Measurements from ENCODE around the gene RPS19BP1.

The RPS19BP1 gene

GRCh38 chr22:39518996-39519680 lies 13.4 kb downstream of the RPS19BP1 start:
- no peaks in the 10 kb centered on the region for H3K9me3 ChIP-seq (ENCODE audit: control insufficient read depth, low read length)
- H2BK15ac ChIP-seq (ENCODE audit: low read depth, poor library complexity, severe bottlenecking), result no peak overlapping the region
- H2AK5ac ChIP-seq (ENCODE audit: low read length, severe bottlenecking), result peak overlapping the region; percentile 81
- H3K14ac ChIP-seq (ENCODE audit: low read length in 2 of 2), result peak overlapping the region in 1 of 2 experiments; percentile 23
- peak overlapping the region; percentile 10 for H2AFZ ChIP-seq (ENCODE audit: low read depth, low read length)
- peak overlapping the region; percentile 82 for H4K8ac ChIP-seq (ENCODE audit: low read length)
- peak overlapping the region; percentile 77 to 97 for H3K4me3 ChIP-seq (ENCODE audit: insufficient read depth in 1 of 2, low read depth in 1 of 2, low read length in 2 of 2)
- peak overlapping the region; percentile 72 for H3K4me2 ChIP-seq (ENCODE audit: low read length, poor library complexity, severe bottlenecking)
- peak overlapping the region; percentile 49 for H2BK5ac ChIP-seq (ENCODE audit: low read depth, low read length, poor library complexity, severe bottlenecking)
- peak overlapping the region; percentile 94 for H3K27ac ChIP-seq (ENCODE audit: low read length, poor library complexity, severe bottlenecking)
- H2BK12ac ChIP-seq (ENCODE audit: low read length in 2 of 2), result peak overlapping the region in 1 of 2 experiments; percentile 18
- no peaks in the 10 kb centered on the region for H3K27me3 ChIP-seq (ENCODE audit: control insufficient read depth in 1 of 2, insufficient read depth in 1 of 2, low read length in 2 of 2)
- no peak overlapping the region for H4K91ac ChIP-seq (ENCODE audit: low read length)
- H3K4me1 ChIP-seq (ENCODE audit: control insufficient read depth, insufficient read depth, low read depth, low read length), result peaks cover 14% of the 10 kb centered on the region
- H3K18ac ChIP-seq (ENCODE audit: low read depth in 1 of 2, low read length in 2 of 2), result peak overlapping the region; percentile 35 to 93
- H3K23ac ChIP-seq (ENCODE audit: low read length in 2 of 2), result peak overlapping the region in 1 of 2 experiments; percentile 18
- peaks cover 47 to 63% of the 10 kb centered on the region in 2 experiments for H3K36me3 ChIP-seq (ENCODE audit: control insufficient read depth in 1 of 2, insufficient read depth in 2 of 2, low read depth in 1 of 2, low read length in 2 of 2)
- DNase-seq, result no peak
- H3K4ac ChIP-seq (ENCODE audit: low read depth in 1 of 2, low read length in 2 of 2), result peak overlapping the region; percentile 66 to 71
- WGBS, result 10% methylated on average over 23 of the region's 24 CpGs
- H3K79me1 ChIP-seq (replicated peaks; ENCODE audit: low read length, poor library complexity, severe bottlenecking), result peaks cover 22% of the 10 kb centered on the region
- peak overlapping the region; percentile 100 for H3K9ac ChIP-seq (ENCODE audit: low read length)
- H2BK120ac ChIP-seq (ENCODE audit: low read depth, low read length), result no peak overlapping the region

- no peak overlapping the region for H3K27ac ChIP-seq (ENCODE audit: low read length, poor library complexity, severe bottlenecking)
- H3K79me1 ChIP-seq (replicated peaks; ENCODE audit: low read length, poor library complexity, severe bottlenecking), result peaks cover 29% of the 10 kb centered on the region
- H4K8ac ChIP-seq (ENCODE audit: low read length), result no peak overlapping the region
- H3K4me1 ChIP-seq (ENCODE audit: control insufficient read depth, insufficient read depth, low read depth, low read length), result peaks cover 9% of the 10 kb centered on the region
- 72% methylated on average over 3 of the region's 5 CpGs for WGBS
- H2AFZ ChIP-seq (ENCODE audit: low read depth, low read length), result no peak overlapping the region
- DNase-seq, result peak; percentile 19
- no peak overlapping the region for H3K14ac ChIP-seq (ENCODE audit: low read length in 2 of 2)
- peak overlapping the region; percentile 32 for H2AK5ac ChIP-seq (ENCODE audit: low read length, severe bottlenecking)
- H3K4me3 ChIP-seq (ENCODE audit: insufficient read depth in 1 of 2, low read depth in 1 of 2, low read length in 2 of 2), result peak overlapping the region in 1 of 2 experiments; percentile 97
- no peaks in the 10 kb centered on the region for H3K27me3 ChIP-seq (ENCODE audit: control insufficient read depth in 1 of 2, insufficient read depth in 1 of 2, low read length in 2 of 2)
- no peak overlapping the region for H2BK120ac ChIP-seq (ENCODE audit: low read depth, low read length)
- H3K18ac ChIP-seq (ENCODE audit: low read depth in 1 of 2, low read length in 2 of 2), result no peak overlapping the region
- no peak overlapping the region for H2BK5ac ChIP-seq (ENCODE audit: low read depth, low read length, poor library complexity, severe bottlenecking)
- no peak overlapping the region for H2BK15ac ChIP-seq (ENCODE audit: low read depth, poor library complexity, severe bottlenecking)
- H3K4ac ChIP-seq (ENCODE audit: low read depth in 1 of 2, low read length in 2 of 2), result no peak overlapping the region
- peaks cover 49 to 67% of the 10 kb centered on the region in 2 experiments for H3K36me3 ChIP-seq (ENCODE audit: control insufficient read depth in 1 of 2, insufficient read depth in 2 of 2, low read depth in 1 of 2, low read length in 2 of 2)
- H3K9ac ChIP-seq (ENCODE audit: low read length), result peak overlapping the region; percentile 100
- H3K23ac ChIP-seq (ENCODE audit: low read length in 2 of 2), result no peak overlapping the region
- H3K9me3 ChIP-seq (ENCODE audit: control insufficient read depth, low read length), result no peaks in the 10 kb centered on the region
- no peak overlapping the region for H3K4me2 ChIP-seq (ENCODE audit: low read length, poor library complexity, severe bottlenecking)
- H2BK12ac ChIP-seq (ENCODE audit: low read length in 2 of 2), result peak overlapping the region in 1 of 2 experiments; percentile 18
- no peak overlapping the region for H4K91ac ChIP-seq (ENCODE audit: low read length)
Observed at GRCh38 chr22:39518144-39518786, 14.3 kb downstream of the RPS19BP1 start.

- no peak overlapping the region for H2BK15ac ChIP-seq (ENCODE audit: low read depth, poor library complexity, severe bottlenecking)
- no peak overlapping the region for H3K14ac ChIP-seq (ENCODE audit: low read length in 2 of 2)
- H2AFZ ChIP-seq (ENCODE audit: low read depth, low read length), result no peak overlapping the region
- no peak overlapping the region for H3K4ac ChIP-seq (ENCODE audit: low read depth in 1 of 2, low read length in 2 of 2)
- H2AK5ac ChIP-seq (ENCODE audit: low read length, severe bottlenecking), result no peak overlapping the region
- no peak overlapping the region for H2BK12ac ChIP-seq (ENCODE audit: low read length in 2 of 2)
- no peak overlapping the region for H3K23ac ChIP-seq (ENCODE audit: low read length in 2 of 2)
- no peak overlapping the region for H3K27ac ChIP-seq (ENCODE audit: low read length, poor library complexity, severe bottlenecking)
- H2BK120ac ChIP-seq (ENCODE audit: low read depth, low read length), result no peak overlapping the region
- no peak overlapping the region for H3K18ac ChIP-seq (ENCODE audit: low read depth in 1 of 2, low read length in 2 of 2)
- WGBS, result 94% methylated on average over 3 of the region's 3 CpGs
- no peak overlapping the region for H2BK5ac ChIP-seq (ENCODE audit: low read depth, low read length, poor library complexity, severe bottlenecking)
- H3K27me3 ChIP-seq (ENCODE audit: control insufficient read depth in 1 of 2, insufficient read depth in 1 of 2, low read length in 2 of 2), result no peaks in the 10 kb centered on the region
- H3K9me3 ChIP-seq (ENCODE audit: control insufficient read depth, low read length), result no peaks in the 10 kb centered on the region
- DNase-seq, result no peak
- peaks cover 30% of the 10 kb centered on the region for H3K79me1 ChIP-seq (replicated peaks; ENCODE audit: low read length, poor library complexity, severe bottlenecking)
- H3K4me2 ChIP-seq (ENCODE audit: low read length, poor library complexity, severe bottlenecking), result no peak overlapping the region
- peaks cover 6% of the 10 kb centered on the region for H3K4me1 ChIP-seq (ENCODE audit: control insufficient read depth, insufficient read depth, low read depth, low read length)
- no peak overlapping the region for H4K8ac ChIP-seq (ENCODE audit: low read length)
- no peak overlapping the region for H4K91ac ChIP-seq (ENCODE audit: low read length)
- H3K4me3 ChIP-seq (ENCODE audit: insufficient read depth in 1 of 2, low read depth in 1 of 2, low read length in 2 of 2), result no peak overlapping the region
- H3K36me3 ChIP-seq (ENCODE audit: control insufficient read depth in 1 of 2, insufficient read depth in 2 of 2, low read depth in 1 of 2, low read length in 2 of 2), result peaks cover 46 to 66% of the 10 kb centered on the region in 2 experiments
- peak overlapping the region; percentile 100 for H3K9ac ChIP-seq (ENCODE audit: low read length)
Observed at GRCh38 chr22:39517470-39517869, 15.1 kb downstream of the RPS19BP1 start.

GRCh38 chr22:39515266-39516050 lies 17.1 kb downstream of the RPS19BP1 start:
- H3K4me3 ChIP-seq (ENCODE audit: insufficient read depth in 1 of 2, low read depth in 1 of 2, low read length in 2 of 2), result no peak overlapping the region
- H3K14ac ChIP-seq (ENCODE audit: low read length in 2 of 2), result no peak overlapping the region
- peaks cover 50 to 70% of the 10 kb centered on the region in 2 experiments for H3K36me3 ChIP-seq (ENCODE audit: control insufficient read depth in 1 of 2, insufficient read depth in 2 of 2, low read depth in 1 of 2, low read length in 2 of 2)
- no peak overlapping the region for H3K4ac ChIP-seq (ENCODE audit: low read depth in 1 of 2, low read length in 2 of 2)
- H3K27me3 ChIP-seq (ENCODE audit: control insufficient read depth in 1 of 2, insufficient read depth in 1 of 2, low read length in 2 of 2), result no peaks in the 10 kb centered on the region
- no peak overlapping the region for H3K27ac ChIP-seq (ENCODE audit: low read length, poor library complexity, severe bottlenecking)
- no peak overlapping the region for H2AFZ ChIP-seq (ENCODE audit: low read depth, low read length)
- no peak overlapping the region for H4K91ac ChIP-seq (ENCODE audit: low read length)
- peaks cover 45% of the 10 kb centered on the region for H3K79me1 ChIP-seq (replicated peaks; ENCODE audit: low read length, poor library complexity, severe bottlenecking)
- no peaks in the 10 kb centered on the region for H3K9me3 ChIP-seq (ENCODE audit: control insufficient read depth, low read length)
- DNase-seq, result no peak
- no peak overlapping the region for H3K18ac ChIP-seq (ENCODE audit: low read depth in 1 of 2, low read length in 2 of 2)
- peaks cover 6% of the 10 kb centered on the region for H3K4me1 ChIP-seq (ENCODE audit: control insufficient read depth, insufficient read depth, low read depth, low read length)
- no peak overlapping the region for H2AK5ac ChIP-seq (ENCODE audit: low read length, severe bottlenecking)
- peak overlapping the region; percentile 27 for H3K9ac ChIP-seq (ENCODE audit: low read length)
- no peak overlapping the region for H2BK5ac ChIP-seq (ENCODE audit: low read depth, low read length, poor library complexity, severe bottlenecking)
- no peak overlapping the region for H2BK15ac ChIP-seq (ENCODE audit: low read depth, poor library complexity, severe bottlenecking)
- no peak overlapping the region for H3K23ac ChIP-seq (ENCODE audit: low read length in 2 of 2)
- H2BK120ac ChIP-seq (ENCODE audit: low read depth, low read length), result no peak overlapping the region
- H2BK12ac ChIP-seq (ENCODE audit: low read length in 2 of 2), result no peak overlapping the region
- 90% methylated on average over 12 of the region's 12 CpGs for WGBS
- no peak overlapping the region for H3K4me2 ChIP-seq (ENCODE audit: low read length, poor library complexity, severe bottlenecking)
- H4K8ac ChIP-seq (ENCODE audit: low read length), result no peak overlapping the region

All from mesenchymal stem cell (in vitro differentiated cells and primary cell).